Stimulated activated CD4-positive, alpha-beta T cell treated with anti-CD3 and anti-CD28 coated beads, Interleukin-4, amount 100 ng/mL, for 4 hours (primary cell): Measurements from ENCODE around the gene STK10.

Experiments used
- DNase-seq, 2 experiments: peaks; one replicate each; pipeline ENCODE4 v3.0.0-alpha.2; 2020

The STK10 gene

GRCh38 chr5:172004824-172005237 is 183.2 kb downstream of the STK10 start:
- peak in 1 of 2 experiments; percentile 44 for DNase-seq

- DNase-seq = no peak
These were observed 184.3 kb downstream of the STK10 start for GRCh38 chr5:172003746-172004145.

- DNase-seq = no peak
These were observed 185.0 kb downstream of the STK10 start for GRCh38 chr5:172002840-172003512.

- no peak for DNase-seq
These were observed 185.7 kb downstream of the STK10 start for GRCh38 chr5:172002310-172002709.

GRCh38 chr5:171999877-172000276 is 188.1 kb downstream of the STK10 start:
- no peak for DNase-seq

- no peak for DNase-seq
These were observed 188.9 kb downstream of the STK10 start for GRCh38 chr5:171999100-171999499.

GRCh38 chr5:171997011-171997410 is 191.0 kb downstream of the STK10 start:
- no peak for DNase-seq

GRCh38 chr5:171992813-171993212 is 195.2 kb downstream of the STK10 start:
- DNase-seq = no peak

GRCh38 chr5:171992305-171992704 is 195.7 kb downstream of the STK10 start:
- no peak for DNase-seq
